Heart right ventricle (tissue), 16 donors: ENCODE measurements around the gene KRTAP10-2. TPM values are rescaled to one million over a fixed set of nuclear protein-coding genes. Genes with fewer than 3 reads are reported as not detected.

Source experiments
- ATAC-seq, 8 donors: fragments of 200-7000 bp; cut with Tn5 transposase; one replicate each; pipeline ENCODE4 v1.9.1; 2020; ENCODE audit warnings: mild to moderate bottlenecking in 8 of 8, moderate library complexity in 8 of 8, moderate number of reproducible peaks in 1 of 8
- DNase-seq, 2 donors: peaks; one replicate each; pipeline ENCODE4 v3.0.0-alpha.2; 2020
- H3K27ac ChIP-seq, 10 donors: fragments of 200-600 bp; sonication (generic) in 2 of 10; one replicate each; pipeline versions ENCODE4 v1.5.0 to v1.8.0; 2020 to 2022; ENCODE audit warnings: mild to moderate bottlenecking in 3 of 10
- H3K27me3 ChIP-seq, 7 donors: fragments of 200-600 bp; one replicate each; pipeline ENCODE4 v1.8.0; 2021 to 2022; ENCODE audit warnings: mild to moderate bottlenecking in 2 of 7
- H3K36me3 ChIP-seq, 9 donors: fragments of 200-600 bp; sonication (generic) in 1 of 9; one replicate each; pipeline versions ENCODE4 v1.5.0 to v1.8.0; 2020 to 2022; ENCODE audit warnings: mild to moderate bottlenecking in 2 of 9
- H3K4me1 ChIP-seq, 9 donors: fragments of 200-600 bp; sonication (generic) in 1 of 9; one replicate each; pipeline versions ENCODE4 v1.5.0 to v1.8.0; 2020 to 2022; ENCODE audit warnings: mild to moderate bottlenecking in 4 of 9
- H3K4me3 ChIP-seq, 10 donors: fragments of 200-600 bp; sonication (generic) in 2 of 10; one replicate each; pipeline versions ENCODE4 v1.5.0 to v1.8.0; 2020 to 2022; ENCODE audit warnings: mild to moderate bottlenecking in 7 of 10, moderate library complexity in 2 of 10
- H3K9me3 ChIP-seq, 11 donors: fragments of 200-600 bp in 10 of 11; sonication (generic) in 2 of 11; one replicate each; pipeline versions ENCODE4 v1.5.0 to v1.8.0; 2013 to 2022; ENCODE audit warnings: mild to moderate bottlenecking in 2 of 11, control low read depth in 1 of 11, moderate library complexity in 1 of 11
- CTCF ChIP-seq, 9 donors: fragments of 200-600 bp; sonication (generic) in 2 of 9; IDR thresholded peaks; one replicate each; pipeline versions ENCODE4 v1.5.0 to v1.8.0; 2021 to 2022; ENCODE audit warnings: antibody characterized with exemption in 9 of 9, mild to moderate bottlenecking in 5 of 9, moderate library complexity in 1 of 9
- whole genome bisulfite sequencing, 2 donors: extraction: QIAGEN DNeasy Blood & Tissue Kit; methylation state at CpG; one replicate each; pipeline ENCODE4 v1.1.7; 2013; ENCODE audit warnings: inconsistent platforms in 1 of 2; 5-methylcytosine and 5-hydroxymethylcytosine counted together
- intact Hi-C, 10 donors: fragments of 100-400 bp; cut with DNase I; formaldehyde crosslinking; loops; one replicate each; pipeline versions ENCODE4 v1.11.1 to v1.14.2; 2022
- polyA plus RNA-seq, 2 donors: library from polyadenylated mRNA; stranded (reverse); fragments of 200-250 nt; gene quantifications; one replicate each; pipeline ENCODE4 v1.2.3, GENCODE V29; 2013
- total RNA-seq, 10 donors: library from RNA; stranded (reverse); fragmentation: NEBNext Ultra II Directional in 3 of 10; extraction: Animal tissue kit (Norgen Biotek cat#: 25700) in 3 of 10; gene quantifications; one replicate each; pipeline versions ENCODE4 v1.2.1 to v1.2.4, GENCODE V29; 2021 to 2023
- donor health status: Arrhythmogenic right ventricular cardiomyopathy.
- donor health status: ischemic (EF 13 %, LVEDD 7.1; RV severe dilation, severe dysfunction).
- donor health status: healthy with polysubstance abuse.
- donor health status: DM: no; HTN: yes; CAD: no.
- donor health status: DM: no; HTN: no; CAD: no.
- donor health status: ischemic (EF 25% LVEDD 6.9; RV normal size, moderate dysfunction).
- donor health status: ischemic (EF 25% LVEDD 5.7; RV mildly dilated, moderate dysfunction).
- donor health status: healthy.
- donor health status: DM: yes; HTN: yes; CAD: no.
- donor health status: Ischemic cardiomyopathy.
- donor health status: ischemic (EF 35%, LVEDD 5.7; RV mildly dilated, moderate dysfunction).
- donor health status: nonischemic (EF 11% LVEDD 7.7; RV severe dilation, severe dysfunction).
- donor health status: DM: yes; HTN: yes; CAD: no.
- donor health status: PGD.
- donor health status: ischemic (EF 29% LVEDD 5.4; RV normal size, mild dysfunction).
- donor health status: nonischemic (EF 23%, LVEDD 6.1; RV moderate dilation, normal function).

The KRTAP10-2 gene
- total and polyA plus RNA-seq, 12 donors, result not detected

- Histone ChIP-seq H3K9me3 (no peaks in the 10 kb centered on the region), H3K27me3 (peaks cover 0 to 30% (median 3%) of the 10 kb centered on the region in 7 donors), H3K36me3 (no peaks in the 10 kb centered on the region), H3K27ac (no peak overlapping the region), H3K4me1 (no peaks in the 10 kb centered on the region), H3K4me3 (no peak overlapping the region)
- intact Hi-C loops, result no loop called here
- TF ChIP-seq CTCF (IDR thresholded peaks at IDR 0.05), result no peak
- ATAC-seq (no peak), DNase-seq (no peak)
- 82 to 86% methylated on average over 7 of the region's 7 CpGs for WGBS, 2 donors
Observed at GRCh38 chr21:44530221-44530902, 20.9 kb downstream of the KRTAP10-2 start.

DNA sequence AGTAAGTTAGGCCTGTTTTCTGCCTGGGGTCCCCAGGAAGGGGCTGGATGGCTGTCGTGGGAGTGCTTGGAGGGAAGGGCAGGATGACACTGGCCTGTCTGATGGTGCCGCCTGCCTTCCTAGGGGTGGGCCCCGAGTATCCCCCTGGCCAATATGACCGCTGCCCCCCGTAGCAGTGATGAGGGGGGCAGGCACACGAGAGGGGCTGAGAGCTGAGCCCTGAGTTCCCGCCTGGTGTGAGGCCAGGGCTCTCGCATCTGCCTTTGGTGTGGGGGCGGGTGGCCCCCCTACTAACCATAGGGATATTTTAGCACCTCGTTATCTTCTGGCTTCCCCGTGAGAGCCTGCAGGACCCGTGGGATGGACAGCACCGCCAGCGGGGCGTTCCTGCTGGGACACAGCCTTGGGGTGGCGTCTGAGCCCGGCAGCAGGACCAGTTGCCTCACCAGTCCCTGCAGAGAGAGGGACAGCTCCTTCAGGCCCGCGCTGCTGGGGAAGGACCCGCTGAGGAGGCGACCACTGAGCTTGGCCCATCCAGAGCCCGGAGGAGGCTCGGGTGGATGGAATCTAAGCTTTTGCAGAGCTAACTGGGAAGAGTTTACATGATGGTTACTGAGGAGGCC lies 21.7 kb downstream of the KRTAP10-2 start:
- intact Hi-C loops, result no loop called here
- no peak for ATAC-seq

GRCh38 chr21:44529011-44529421 lies 22.3 kb downstream of the KRTAP10-2 start:
- H3K27ac ChIP-seq, result no peak overlapping the region
- H3K4me3 ChIP-seq, result no peak overlapping the region
- WGBS, 2 donors, result 91 to 94% methylated on average over 17 of the region's 17 CpGs
- H3K36me3 ChIP-seq, result no peaks in the 10 kb centered on the region
- H3K27me3 ChIP-seq, result peaks cover 0 to 36% (median 3%) of the 10 kb centered on the region in 7 donors
- ATAC-seq, result peak in 1 of 8 donors; percentile 11
- intact Hi-C loops, result no loop called here
- no peak for TF ChIP-seq CTCF (IDR thresholded peaks at IDR 0.05)
- DNase-seq, result peak in 1 of 2 donors; percentile 3
- H3K9me3 ChIP-seq, result no peaks in the 10 kb centered on the region
- H3K4me1 ChIP-seq, result no peaks in the 10 kb centered on the region

More for the DNA sequence above, 21.7 kb downstream of the KRTAP10-2 start:
- H3K27me3 ChIP-seq, result peaks cover 0 to 33% (median 3%) of the 10 kb centered on the region in 7 donors
- 55 to 59% methylated on average over 23 of the region's 23 CpGs for WGBS, 2 donors
- no peak overlapping the region for H3K27ac ChIP-seq
- H3K36me3 ChIP-seq, result no peaks in the 10 kb centered on the region
- TF ChIP-seq CTCF (IDR thresholded peaks at IDR 0.05), result no peak
- no peaks in the 10 kb centered on the region for H3K4me1 ChIP-seq
- DNase-seq, result peak in 1 of 2 donors; percentile 2
- H3K4me3 ChIP-seq, result no peak overlapping the region
- no peaks in the 10 kb centered on the region for H3K9me3 ChIP-seq

- no peak for TF ChIP-seq CTCF (IDR thresholded peaks at IDR 0.05)
- H3K27me3 ChIP-seq, result peaks cover 0 to 40% (median 3%) of the 10 kb centered on the region in 7 donors
- no peak for DNase-seq
Observed at GRCh38 chr21:44528634-44528995, 22.7 kb downstream of the KRTAP10-2 start.

More at GRCh38 chr21:44528634-44528995, 22.7 kb downstream of the KRTAP10-2 start:
- Histone ChIP-seq H3K4me3 (no peak overlapping the region), H3K27ac (no peak overlapping the region), H3K9me3 (no peaks in the 10 kb centered on the region), H3K4me1 (no peaks in the 10 kb centered on the region), H3K36me3 (no peaks in the 10 kb centered on the region)
- intact Hi-C loops, result no loop called here
- no peak for ATAC-seq
- 81 to 84% methylated on average over 10 of the region's 10 CpGs for WGBS, 2 donors
